Non-pigmented ciliary epithelial cell (primary cell): ENCODE data around the gene CAAP1.
A peak's percentile ranks its signal among the peaks of the same experiment; 100 is the strongest.
"Not testable (repeated sequence)": the region's sequence is repeated elsewhere in the genome, so short reads cannot be mapped to it uniquely, and the experiment has no call there.

Experiments
- DNase-seq: peaks from one replicate; pipeline ENCODE4 v3.0.0-alpha.2; 2010; ENCODE audit warnings: low read depth

CAAP1 gene

GRCh38 chr9:26892251-26893029, at the start of gene CAAP1:
Gene CAAP1 (minus strand): TSS chr9:26892802. CDS start chr9:26892715, 87 bp downstream.
- DNase-seq: peak; percentile 59

- DNase-seq: no peak
Measured at GRCh38 chr9:26940779-26941178, 48.2 kb upstream of the CAAP1 start.

- no peak for DNase-seq
Measured at GRCh38 chr9:26939955-26940711, 47.5 kb upstream of the CAAP1 start.

- DNase-seq: no peak
Measured at GRCh38 chr9:26937816-26938371, 45.3 kb upstream of the CAAP1 start.

- no peak for DNase-seq
Measured at GRCh38 chr9:26935847-26936246, 43.2 kb upstream of the CAAP1 start.

- DNase-seq: no peak
Measured at GRCh38 chr9:26928902-26929495, 36.4 kb upstream of the CAAP1 start.

- DNase-seq: no peak
Measured at GRCh38 chr9:26925609-26926008, 33.0 kb upstream of the CAAP1 start.

GRCh38 chr9:26919698-26920097, 27.1 kb upstream of the CAAP1 start:
- DNase-seq: no peak

- no peak for DNase-seq
Measured at GRCh38 chr9:26913138-26913668, 20.6 kb upstream of the CAAP1 start.

GRCh38 chr9:26904671-26905070, 12.1 kb upstream of the CAAP1 start:
- DNase-seq: no peak

GRCh38 chr9:26904070-26904469, 11.5 kb upstream of the CAAP1 start:
- DNase-seq: no peak

GRCh38 chr9:26893030-26893676, 551 bp upstream of the CAAP1 start:
- DNase-seq: no peak

GRCh38 chr9:26891726-26892125, 876 bp downstream of the CAAP1 start:
- no peak for DNase-seq

- DNase-seq: no peak
Measured at GRCh38 chr9:26888271-26888670, 4.3 kb downstream of the CAAP1 start.

- DNase-seq: no peak
Measured at GRCh38 chr9:26882154-26882553, 10.4 kb downstream of the CAAP1 start.

GRCh38 chr9:26880262-26880661, 12.3 kb downstream of the CAAP1 start:
- no peak for DNase-seq

GRCh38 chr9:26875155-26875554, 17.4 kb downstream of the CAAP1 start:
- not testable (repeated sequence) for DNase-seq

- peak; percentile 61 for DNase-seq
Measured at GRCh38 chr9:26870292-26870691, 22.3 kb downstream of the CAAP1 start.

- DNase-seq: no peak
Measured at GRCh38 chr9:26863074-26863473, 29.5 kb downstream of the CAAP1 start.

GRCh38 chr9:26856413-26857032, 36.1 kb downstream of the CAAP1 start:
- peak; percentile 17 for DNase-seq

GRCh38 chr9:26850995-26851394, 41.6 kb downstream of the CAAP1 start:
- DNase-seq: no peak
